Limb (tissue), 2 donors: ENCODE results near the gene MARCO.
"Not testable (repeated sequence)": the region's sequence is repeated elsewhere in the genome, so short reads cannot be mapped to it uniquely, and the experiment has no call there.

Experiments
- DNase-seq, 2 donors: peaks; one replicate each; pipeline ENCODE4 v3.0.0-alpha.2; 2016; ENCODE audit errors: extremely low spot score in 2 of 2

The MARCO gene

GRCh38 chr2:118929059-118929458, 12.9 kb upstream of the MARCO start:
- no peak for DNase-seq

- no peak for DNase-seq
Measured at GRCh38 chr2:118932949-118933348, 9.0 kb upstream of the MARCO start.

- no peak for DNase-seq
Measured at GRCh38 chr2:118936306-118936705, 5.7 kb upstream of the MARCO start.

DNA sequence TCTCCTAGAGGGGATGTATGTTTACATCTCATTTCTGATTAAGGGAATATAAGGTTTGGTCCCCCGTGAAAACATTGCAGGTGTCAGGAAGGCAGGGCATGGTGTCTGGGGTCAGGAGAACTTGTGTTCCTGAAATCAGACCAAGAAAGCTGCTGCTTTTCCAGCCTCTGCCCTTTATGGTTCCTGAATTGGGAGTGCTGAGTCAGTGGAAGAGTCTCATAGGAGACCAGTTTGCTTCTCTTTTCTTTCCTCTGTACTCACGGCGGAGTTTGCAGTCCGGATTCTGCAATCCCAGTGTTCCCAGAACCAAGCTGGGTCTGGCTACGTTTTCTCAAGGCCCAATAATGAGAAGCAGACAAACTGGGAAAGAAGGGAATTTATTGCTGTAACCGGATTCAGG, 5.1 kb upstream of the MARCO start:
- no peak for DNase-seq

GRCh38 chr2:118937817-118938216, 4.2 kb upstream of the MARCO start:
- no peak for DNase-seq

GRCh38 chr2:118939994-118940393, 2.0 kb upstream of the MARCO start:
- DNase-seq: no peak

DNA sequence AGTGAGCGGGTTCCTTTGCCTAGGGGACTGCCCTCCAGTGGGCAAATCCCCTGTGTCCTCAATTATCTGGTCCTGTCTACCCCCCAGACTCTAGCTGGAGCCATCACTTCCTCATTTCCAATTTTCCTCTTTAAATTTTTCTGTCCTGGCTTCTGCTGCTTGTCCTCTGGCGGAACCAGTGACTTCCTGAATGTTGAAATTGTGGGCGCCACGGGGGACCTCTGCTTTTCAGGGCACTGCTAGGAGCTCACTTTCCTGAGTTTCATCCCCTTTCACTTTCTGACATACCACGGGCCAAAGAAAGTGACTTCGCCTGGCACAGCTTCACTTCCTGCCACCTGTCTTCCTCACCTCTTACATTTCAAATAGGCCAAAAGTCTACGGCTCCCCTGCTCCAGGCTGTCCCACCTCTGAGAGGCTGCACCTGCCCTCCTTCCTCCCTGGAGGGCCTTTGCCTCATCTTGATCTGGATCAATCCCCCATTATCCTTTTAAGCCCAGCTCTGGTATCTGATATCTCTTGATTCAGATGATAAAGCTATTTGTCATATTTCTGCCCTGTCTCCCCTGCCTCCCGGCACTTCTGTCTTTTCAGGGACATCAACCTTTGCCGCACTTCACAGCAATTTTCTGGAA, 1.4 kb upstream of the MARCO start:
- DNase-seq: no peak

- DNase-seq: no peak
Measured at GRCh38 chr2:118943286-118943685, 1.3 kb downstream of the MARCO start.

DNA sequence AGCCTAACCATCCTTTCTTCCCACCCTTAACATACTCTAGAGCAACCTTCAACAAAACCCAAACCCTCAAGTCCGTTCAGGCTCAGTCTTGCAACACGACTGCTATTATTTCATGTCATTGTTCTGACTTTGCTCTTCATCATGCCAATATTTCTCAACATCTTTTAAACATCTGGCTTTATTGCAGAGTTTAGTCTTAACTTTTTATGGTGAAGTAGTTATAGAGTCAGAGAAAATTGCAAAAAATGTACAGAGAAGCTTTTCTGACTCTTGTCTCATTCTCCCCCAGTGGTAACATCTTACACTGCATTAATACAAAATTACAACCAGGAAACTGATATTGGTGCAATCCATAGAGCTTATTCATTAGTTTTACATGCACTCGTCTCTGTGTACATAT, 3.9 kb downstream of the MARCO start:
- no peak for DNase-seq

GRCh38 chr2:118948266-118948665, 6.3 kb downstream of the MARCO start:
- not testable (repeated sequence) for DNase-seq

DNA sequence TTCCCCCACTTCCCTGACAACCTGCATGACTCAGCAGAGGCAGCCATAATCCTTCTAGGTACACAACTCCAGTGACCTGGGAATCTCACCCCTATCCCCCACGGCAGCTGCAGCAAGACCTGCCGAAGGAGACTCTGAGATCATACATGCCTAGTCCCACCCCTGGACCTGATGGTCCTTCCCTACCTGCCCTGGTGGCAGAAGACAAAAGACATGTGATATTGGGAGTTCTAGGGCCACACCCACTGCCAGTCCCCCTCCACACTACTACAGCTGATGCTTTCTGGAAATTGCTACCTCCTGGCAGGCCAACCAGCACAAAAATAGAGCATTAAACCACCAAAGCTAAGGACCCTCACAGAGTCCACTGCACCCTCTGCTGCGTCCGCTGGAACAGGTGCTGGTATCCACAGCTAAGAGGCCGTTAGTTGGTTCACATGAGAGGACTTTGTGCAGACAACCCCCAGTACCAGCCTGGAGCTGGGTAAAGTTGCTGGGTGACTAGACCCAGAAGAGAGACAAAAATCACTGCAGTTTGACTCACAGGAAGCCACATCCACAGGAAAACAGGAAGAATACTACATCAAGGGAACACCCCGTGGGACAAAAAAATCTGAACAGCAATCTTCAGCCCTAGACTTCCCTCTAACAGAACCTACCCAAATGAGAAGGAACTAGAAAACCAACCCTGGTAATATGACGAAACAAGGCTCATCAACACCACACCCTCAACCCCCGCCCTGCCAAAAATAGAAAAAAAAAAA, 12.5 kb downstream of the MARCO start:
- DNase-seq: no peak

GRCh38 chr2:118965737-118966136, 23.7 kb downstream of the MARCO start:
- DNase-seq: no peak

DNA sequence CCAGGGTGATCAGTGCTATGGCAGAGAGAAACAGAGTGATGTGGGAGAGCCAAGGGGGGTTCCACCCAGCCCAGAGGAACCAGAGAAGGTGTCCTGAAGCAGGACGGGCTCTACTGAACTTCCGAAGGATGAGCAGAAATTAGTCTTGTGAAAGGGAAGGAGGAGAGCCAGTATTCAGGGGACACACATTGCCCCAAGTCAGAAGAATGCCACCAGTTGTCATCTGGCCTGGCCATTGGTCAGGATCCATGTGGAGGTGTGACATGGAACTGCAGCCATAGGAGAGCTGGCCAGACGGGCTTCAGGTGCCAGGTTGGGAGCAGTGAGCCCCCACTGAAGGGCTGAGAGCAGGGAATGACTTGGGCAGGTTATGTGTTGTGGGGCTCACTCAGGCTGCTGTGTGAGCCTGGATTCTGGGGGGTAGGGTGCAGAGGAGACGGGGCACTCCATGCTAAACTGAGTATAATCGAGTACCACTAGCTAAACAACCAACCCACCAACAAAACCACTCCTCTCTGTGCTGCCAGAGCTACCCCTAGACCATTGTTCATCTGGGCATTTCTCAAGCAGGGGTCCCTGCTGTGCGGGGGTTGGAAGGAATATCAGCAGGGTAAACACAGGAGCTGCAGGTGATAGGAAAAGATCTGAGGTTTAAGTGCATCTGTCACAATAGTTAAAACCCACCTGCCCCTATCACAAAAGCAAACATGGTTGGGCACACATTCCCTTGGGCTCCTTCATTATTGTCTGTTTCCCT, 25.3 kb downstream of the MARCO start:
- DNase-seq: no peak

DNA sequence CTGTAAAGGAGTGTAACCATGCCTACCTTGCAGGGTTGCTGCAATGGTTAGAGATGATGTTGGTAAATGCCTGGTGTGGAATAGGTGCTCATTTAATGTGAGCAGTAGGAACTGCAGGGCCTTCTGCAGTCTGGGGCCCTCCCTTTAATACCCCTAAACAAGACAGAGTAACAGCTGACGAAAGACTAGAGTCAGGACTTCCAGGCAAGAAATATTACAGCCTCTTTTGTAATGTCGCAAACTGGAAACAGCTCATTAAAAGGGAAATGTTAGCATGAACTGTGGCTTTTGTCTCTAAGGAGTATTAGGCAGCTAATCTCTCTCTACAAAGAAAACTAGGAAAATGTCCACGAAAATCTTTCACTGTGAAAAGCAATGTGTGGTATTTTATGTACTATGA, 26.0 kb downstream of the MARCO start:
- DNase-seq: no peak

DNA sequence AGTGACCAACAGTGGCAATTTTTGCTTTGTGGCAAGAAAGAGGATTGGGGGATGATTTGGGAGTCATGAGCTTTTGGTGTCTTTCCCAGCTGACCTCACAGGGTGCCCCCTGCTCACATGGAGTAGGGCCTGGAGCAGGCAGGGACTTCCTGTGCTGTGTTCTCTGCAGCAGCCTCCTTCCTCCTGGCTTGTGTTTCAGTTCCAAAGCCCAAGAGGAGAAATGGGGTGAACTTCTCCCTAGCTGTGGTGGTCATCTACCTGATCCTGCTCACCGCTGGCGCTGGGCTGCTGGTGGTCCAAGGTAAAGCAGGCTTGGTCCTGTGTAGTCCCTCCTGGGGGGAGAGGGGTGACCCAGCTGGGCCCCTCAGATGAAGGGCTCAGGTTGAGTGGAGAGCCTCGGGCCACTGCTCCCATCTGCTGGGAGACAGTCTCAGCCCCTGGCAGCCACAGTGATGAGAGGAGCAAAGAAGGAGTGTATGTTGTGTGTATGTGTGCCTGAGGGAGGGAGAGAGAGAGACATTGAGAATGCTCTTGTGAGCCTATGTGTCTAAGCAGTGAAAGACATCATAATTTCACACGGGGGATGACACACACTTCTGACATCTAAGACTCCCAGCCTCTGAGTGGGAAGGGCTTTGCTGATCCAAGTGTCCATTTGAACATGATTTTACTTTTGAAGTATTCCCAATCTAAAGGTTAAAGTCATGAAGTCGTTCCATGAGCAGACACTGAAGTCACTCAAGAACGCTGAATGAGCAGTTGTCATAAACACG, 27.2 kb downstream of the MARCO start:
- no peak for DNase-seq

GRCh38 chr2:118969734-118970395, 27.9 kb downstream of the MARCO start:
- no peak for DNase-seq

- no peak for DNase-seq
Measured at GRCh38 chr2:118970396-118971135, 28.6 kb downstream of the MARCO start.

- no peak for DNase-seq
Measured at GRCh38 chr2:118971245-118972122, 29.5 kb downstream of the MARCO start.

GRCh38 chr2:118973542-118973951, 31.6 kb downstream of the MARCO start:
- DNase-seq: peak in 1 of 2 donors; percentile 11
